Measurements from ENCODE around the gene LRRFIP1.

Gene LRRFIP1

GRCh38 chr2:237623428-237624403, 3.7 kb upstream of the LRRFIP1 start:
- no peak for DNase-seq

DNA sequence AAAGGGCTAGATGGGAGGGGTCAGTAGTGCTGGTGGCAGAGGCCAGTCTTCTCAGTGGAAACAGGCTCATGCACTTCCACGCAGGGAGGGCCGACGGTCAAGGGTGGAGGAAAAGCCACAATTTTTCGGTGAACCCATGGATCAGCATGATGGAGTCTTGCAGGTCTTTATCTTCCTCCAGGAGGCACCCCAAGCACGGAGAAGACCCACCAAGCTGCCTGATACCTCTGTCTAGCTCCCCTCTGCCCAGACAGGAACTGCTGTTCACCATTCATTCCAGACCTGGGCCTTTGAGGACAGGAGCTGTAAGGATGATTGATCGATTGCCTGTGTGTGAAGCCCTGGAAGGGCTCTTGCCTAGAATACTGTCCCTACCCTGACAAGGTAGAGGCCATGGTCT, 2.8 kb upstream of the LRRFIP1 start:
- no peak for DNase-seq

GRCh38 chr2:237625216-237625705, 2.1 kb upstream of the LRRFIP1 start:
- no peak for DNase-seq

DNA sequence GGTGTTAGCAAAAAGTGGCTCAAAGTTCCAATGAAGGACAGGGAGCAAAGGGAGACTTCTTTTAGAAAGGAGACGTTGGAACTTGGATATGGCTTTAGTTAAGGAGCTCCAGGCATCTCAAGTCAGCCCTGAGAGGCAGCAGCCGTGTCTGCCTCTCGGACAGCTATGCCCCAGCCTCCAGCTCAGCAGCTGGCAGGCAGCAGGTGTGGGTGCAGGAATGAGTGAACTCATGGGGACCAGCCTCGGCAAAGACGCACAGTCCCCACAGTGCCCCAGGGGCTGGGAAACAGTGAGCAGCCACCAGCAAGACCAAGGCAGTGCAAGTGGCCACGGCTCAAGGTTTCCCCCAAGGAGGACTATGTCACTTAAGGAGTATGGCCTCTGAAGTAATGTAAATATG, 1.6 kb upstream of the LRRFIP1 start:
- DNase-seq = no peak

GRCh38 chr2:237626813-237627440, 460 bp upstream of the LRRFIP1 start:
- DNase-seq = no peak

DNA sequence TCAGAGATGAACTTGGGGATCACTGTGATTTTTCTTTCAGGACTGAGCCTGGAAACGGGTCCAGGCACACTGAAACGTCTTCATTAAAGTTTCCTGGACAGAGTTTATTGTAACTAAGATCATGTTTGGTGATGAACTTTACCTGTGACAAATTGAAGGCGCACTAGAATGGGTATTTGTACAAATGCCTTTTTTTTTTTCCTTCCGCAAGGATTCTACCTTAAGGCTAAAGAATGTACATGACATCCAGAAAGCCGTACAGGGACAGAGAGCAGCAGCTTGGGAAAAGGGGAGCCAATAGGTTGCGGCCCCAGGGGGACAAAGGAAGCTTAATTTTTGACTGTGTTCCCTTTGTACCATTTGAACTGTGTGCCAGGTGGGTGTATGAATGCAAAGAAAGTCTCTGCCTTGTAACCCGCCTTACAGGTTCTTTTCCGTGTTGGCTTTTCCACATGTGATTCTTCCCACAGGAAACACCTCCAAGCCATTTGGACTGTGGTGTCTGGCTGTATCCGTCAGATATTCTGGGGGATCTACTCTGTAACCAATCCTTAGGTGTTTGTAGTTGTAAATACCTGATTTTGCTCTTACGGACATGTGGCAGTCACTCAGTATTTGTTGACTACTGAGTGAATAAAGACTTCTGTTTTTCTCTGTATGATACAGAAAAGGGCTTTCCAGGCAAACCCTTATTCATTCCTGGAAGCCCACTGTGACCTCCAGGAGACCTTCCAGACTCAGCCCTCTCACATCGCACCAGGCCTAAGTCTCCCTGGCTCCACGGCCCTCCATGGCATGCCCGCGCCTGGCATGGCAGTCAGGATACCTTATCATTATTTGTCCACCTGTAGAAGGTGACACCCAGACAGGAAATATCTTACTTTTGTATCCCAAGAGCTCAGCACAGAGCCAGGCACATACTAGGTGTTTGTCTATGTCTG, 1.1 kb downstream of the LRRFIP1 start:
- no peak for DNase-seq

- no peak for DNase-seq
Observed at GRCh38 chr2:237629188-237629534, 1.8 kb downstream of the LRRFIP1 start.

DNA sequence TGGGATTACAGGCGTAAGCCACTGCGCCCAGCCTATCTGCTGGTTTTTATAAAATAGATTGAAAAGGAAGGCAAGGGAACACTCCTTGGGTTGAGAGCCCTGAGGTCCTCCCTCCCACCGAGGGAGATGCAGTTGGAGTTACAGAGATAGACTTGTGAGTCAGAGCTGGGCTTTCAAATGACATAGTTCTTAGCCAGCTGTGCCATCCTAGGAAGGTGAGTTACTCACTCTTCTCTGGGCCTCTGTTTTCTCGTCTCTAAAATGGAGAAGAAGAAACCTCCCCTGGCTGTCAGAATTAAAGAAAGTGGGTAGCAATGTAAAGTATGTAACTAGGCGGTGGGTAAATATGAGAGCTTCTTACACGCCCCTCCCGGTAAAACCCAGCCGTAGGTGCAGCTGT, 2.4 kb downstream of the LRRFIP1 start:
- DNase-seq = no peak

DNA sequence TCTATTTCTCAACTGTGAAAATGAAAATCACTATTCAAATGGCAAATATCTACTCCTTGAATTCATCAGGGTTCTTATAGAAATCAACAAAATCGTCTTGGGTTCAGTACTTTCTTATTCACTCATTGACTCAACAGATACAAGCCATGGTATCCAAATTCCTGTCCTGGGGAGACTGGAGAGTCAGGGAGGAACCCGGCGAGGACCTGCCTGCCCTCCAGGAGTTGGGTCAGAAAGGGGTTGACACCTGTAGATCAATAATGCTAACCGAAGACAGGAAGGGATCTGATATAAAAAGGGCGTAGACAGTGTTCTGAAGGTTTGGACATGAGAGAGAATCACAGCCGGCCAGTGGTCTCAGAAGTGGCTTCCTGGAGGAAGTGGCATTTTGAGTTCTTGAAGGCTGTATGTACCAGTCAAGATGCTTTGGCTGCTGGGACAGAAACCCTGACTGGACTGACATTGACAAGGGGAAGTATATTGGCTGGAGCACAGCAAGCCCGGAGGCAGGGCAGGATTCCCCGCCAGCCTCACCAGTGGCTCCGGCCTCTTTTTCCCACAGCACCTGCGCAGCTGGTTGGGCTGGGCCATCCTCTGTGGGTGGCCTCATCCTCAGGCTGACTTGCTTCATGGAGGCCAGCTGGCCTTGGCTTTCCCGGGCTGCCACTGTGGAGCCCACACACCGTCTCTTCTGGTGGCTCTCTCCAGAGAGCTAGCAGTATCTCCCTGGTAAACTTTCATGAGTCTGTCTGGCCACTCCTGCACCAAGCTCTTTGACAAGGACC, 3.0 kb downstream of the LRRFIP1 start:
- DNase-seq = no peak

DNA sequence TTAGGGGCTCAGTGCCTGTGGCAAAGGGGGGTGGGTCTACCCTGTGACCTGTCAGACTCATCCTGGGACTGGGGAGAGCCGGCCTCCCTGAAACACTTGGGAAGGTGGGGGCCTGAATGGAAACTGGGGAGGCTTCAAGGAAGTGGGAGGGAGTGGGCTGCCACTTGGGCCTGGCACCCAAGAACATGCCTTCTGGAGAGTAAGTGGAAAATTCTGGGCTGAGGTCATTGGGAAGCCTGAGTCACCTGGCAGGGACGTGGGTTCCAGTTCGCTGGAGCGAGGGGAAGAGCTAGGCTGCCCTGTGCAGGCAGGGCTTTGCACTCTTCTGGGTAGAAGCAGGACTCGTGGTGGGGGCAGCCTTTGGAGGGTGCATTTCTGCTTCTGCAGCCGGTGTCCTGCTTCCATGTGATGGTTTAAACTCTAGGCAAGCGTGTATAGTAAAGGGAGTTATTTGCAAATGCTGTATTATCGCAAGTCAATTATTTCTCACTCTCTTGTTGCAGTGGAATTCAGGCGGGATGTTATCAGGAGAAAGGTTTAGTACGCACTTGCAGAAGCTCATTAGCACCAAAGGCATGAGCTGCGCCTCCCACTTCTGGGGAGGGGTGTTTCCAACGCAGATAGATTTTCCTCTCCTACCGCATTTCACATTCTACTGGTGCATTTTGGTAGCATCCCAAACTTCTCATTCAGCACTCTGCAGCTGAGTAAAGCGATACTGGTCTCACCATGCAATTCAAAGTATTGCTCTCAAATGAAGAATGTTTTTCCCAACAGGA, 3.8 kb downstream of the LRRFIP1 start:
- no peak for DNase-seq

- DNase-seq = no peak
Observed at GRCh38 chr2:237631801-237632585, 4.6 kb downstream of the LRRFIP1 start.

GRCh38 chr2:237633061-237633561, 5.7 kb downstream of the LRRFIP1 start:
- DNase-seq = no peak

DNA sequence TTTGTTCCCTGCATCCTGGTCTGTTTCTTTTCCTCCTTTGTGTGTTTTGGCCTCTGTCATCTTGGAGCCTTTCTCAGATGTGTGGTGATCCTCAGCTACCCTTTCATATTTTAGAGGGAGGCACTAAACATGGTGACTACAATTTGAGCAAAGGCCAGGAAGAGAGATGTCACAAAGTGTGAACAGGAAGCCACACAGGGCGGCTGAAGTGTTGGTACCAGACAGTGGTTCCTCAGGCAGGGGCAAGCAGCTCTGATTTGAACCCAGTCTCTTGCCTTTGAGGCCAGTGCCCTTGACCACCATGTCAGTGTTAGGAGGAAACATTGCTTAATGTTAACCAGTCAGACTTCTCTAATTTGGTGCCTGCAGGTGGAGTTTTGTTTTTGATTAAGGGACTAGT, 9.2 kb downstream of the LRRFIP1 start:
- DNase-seq = no peak

DNA sequence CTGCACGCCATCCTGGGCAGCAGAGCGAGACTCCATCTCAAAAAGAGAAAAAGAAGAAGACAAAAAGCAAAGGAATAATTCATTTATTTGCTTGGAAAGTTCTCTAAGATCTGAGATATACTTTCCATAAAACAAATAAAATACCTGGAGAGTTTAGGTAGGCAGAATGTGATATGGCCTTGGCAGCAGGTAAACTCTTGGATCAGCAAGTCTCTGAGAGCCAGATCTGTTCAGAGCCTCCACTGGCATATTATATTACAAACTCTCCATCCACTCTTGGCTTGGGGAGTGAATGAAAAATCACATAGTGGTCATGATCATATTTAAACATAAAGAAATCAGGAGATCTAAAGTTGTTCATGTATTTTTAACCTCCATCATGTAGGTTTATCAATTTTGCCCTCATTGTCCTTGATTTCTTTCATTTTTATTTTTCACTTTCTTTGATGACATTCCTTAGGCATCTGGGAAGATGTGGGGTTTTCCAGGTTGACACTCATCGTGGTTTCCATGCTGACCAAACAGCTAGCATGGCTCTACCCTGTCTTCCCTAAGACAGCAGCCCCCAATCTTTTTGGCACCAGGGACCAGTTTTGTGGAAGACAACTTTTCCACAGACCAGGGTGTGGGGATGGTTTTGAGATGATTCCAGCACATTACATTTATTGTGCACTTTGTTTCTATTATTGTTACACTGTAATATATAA, 10.2 kb downstream of the LRRFIP1 start:
- no peak for DNase-seq

DNA sequence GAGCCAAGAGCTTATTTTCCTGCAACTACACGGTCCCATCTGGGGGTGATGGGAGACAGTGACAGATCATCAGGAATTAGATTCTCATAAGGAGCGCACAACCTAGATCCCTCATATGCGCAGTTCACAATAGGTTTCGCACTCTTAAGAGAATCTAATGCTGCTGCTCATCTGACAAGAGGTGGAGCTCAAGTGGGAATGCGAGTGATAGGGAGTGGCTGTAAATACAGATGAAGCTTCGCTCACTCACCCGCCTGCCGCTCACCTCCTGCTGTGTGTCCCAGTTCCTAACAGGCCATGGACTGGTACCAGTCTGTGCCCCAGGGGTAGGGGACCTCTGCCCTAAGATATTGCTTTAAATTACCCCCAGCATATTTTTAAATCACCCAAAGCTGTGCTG, 10.8 kb downstream of the LRRFIP1 start:
- DNase-seq = no peak

DNA sequence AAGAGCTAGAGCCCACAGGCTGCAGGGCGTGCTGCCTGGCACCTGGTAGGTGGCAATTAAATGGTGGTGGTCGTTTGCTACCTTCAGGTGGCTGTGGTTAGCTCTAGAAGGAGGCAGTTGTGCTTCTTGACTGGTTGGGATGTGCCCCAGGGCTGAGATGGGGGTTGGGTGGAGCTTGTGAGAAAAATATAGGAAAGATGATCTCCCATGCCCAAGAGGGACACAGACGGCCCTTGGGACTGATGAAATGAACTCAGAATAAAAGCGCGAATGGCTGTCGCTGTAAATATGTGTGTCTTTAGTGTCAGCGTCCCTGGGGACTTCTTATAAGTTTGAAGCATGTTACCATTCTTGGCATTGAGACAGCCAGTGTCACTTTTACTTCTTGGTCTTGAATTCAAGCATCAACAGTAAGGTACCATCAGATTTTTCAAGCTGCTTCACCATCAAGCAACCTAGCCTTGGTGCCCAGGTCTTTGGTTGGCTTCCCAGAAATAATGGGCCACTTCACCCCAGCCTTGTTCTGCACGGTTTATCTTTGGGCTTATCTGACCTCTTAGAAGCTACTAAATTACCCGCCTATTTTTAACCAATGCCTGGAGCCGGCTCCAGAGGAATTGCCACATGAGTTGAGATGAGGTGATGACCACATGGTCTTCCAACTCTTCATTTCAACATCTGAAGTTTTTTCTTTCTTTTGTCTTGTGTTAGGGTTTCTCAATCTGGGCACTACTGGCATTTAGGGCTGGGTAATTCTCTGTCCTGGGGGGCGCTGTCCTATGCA, 11.9 kb downstream of the LRRFIP1 start:
- no peak for DNase-seq

DNA sequence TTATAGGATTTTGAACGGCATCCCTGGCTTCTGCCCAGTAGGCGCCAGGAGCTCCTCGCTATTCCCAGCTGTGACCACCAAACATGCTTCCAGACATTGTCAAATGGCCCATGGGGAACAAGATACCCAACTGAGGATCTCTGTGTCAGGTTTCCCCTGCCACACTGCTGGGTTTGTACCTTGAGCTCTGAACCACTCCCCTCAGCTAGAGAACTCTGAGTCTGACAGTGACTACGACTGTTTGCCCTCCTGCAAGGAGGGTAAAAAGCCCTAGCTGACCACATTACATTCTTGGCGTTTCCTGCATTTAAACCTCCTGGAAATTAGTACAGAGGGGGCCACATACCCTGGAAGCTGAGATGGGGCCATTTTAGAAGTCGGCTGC, 12.4 kb downstream of the LRRFIP1 start:
- no peak for DNase-seq

- no peak for DNase-seq
Observed at GRCh38 chr2:237640493-237640998, 13.2 kb downstream of the LRRFIP1 start.
